HEK293 (cell line): ENCODE results near the gene ZNF668.
A peak's percentile ranks its signal among the peaks of the same experiment; 100 is the strongest.

Source experiments
- BCL6B ChIP-seq: fragments of 450-650 bp; formaldehyde crosslinking; IDR thresholded peaks from 2 replicates; pipeline ENCODE4 v1.5.1; 2017; ENCODE audit warnings: missing biosample characterization, missing genetic modification characterization
- GFI1B ChIP-seq: fragments of 450-650 bp; formaldehyde crosslinking; IDR thresholded peaks from 2 replicates; pipeline ENCODE4 v1.5.1; 2016; ENCODE audit warnings: missing biosample characterization, missing genetic modification characterization
- GLIS1 ChIP-seq: fragments of 450-650 bp; formaldehyde crosslinking; IDR thresholded peaks from 2 replicates; pipeline ENCODE4 v1.5.1; 2016; ENCODE audit warnings: missing biosample characterization, missing genetic modification characterization
- GLIS2 ChIP-seq: fragments of 450-650 bp; formaldehyde crosslinking; IDR thresholded peaks from 2 replicates; pipeline ENCODE4 v1.5.1; 2016; ENCODE audit warnings: missing biosample characterization, missing genetic modification characterization
- OSR2 ChIP-seq: fragments of 450-650 bp; formaldehyde crosslinking; IDR thresholded peaks from 2 replicates; pipeline ENCODE4 v1.5.1; 2016; ENCODE audit warnings: missing biosample characterization, missing genetic modification characterization
- PRDM1 ChIP-seq: fragments of 450-650 bp; formaldehyde crosslinking; IDR thresholded peaks from 2 replicates; pipeline ENCODE4; 2016; ENCODE audit warnings: missing biosample characterization, missing genetic modification characterization
- PRDM10 ChIP-seq: fragments of 450-650 bp; formaldehyde crosslinking; IDR thresholded peaks from 2 replicates; pipeline ENCODE4 v1.5.1; 2016; ENCODE audit warnings: missing biosample characterization, missing genetic modification characterization
- SP2 ChIP-seq: fragments of 450-650 bp; formaldehyde crosslinking; IDR thresholded peaks from 2 replicates; pipeline ENCODE4 v1.5.1; 2016; ENCODE audit warnings: missing biosample characterization, missing genetic modification characterization
- TCF7L2 ChIP-seq: IDR thresholded peaks from 2 replicates; pipeline ENCODE4 v1.6.1; 2011; ENCODE audit warnings: low read depth, mild to moderate bottlenecking, inconsistent platforms, low read length, moderate library complexity, borderline replicate concordance
- YY2 ChIP-seq: fragments of 450-650 bp; formaldehyde crosslinking; IDR thresholded peaks from 2 replicates; pipeline ENCODE4 v1.5.1; 2016; ENCODE audit warnings: missing biosample characterization, missing genetic modification characterization
- ZFHX2 ChIP-seq: fragments of 450-650 bp; formaldehyde crosslinking; conservative IDR thresholded peaks from 2 replicates; pipeline ENCODE4 v1.5.1; 2016; ENCODE audit warnings: missing biosample characterization, missing genetic modification characterization
- ZIC2 ChIP-seq: fragments of 450-650 bp; formaldehyde crosslinking; IDR thresholded peaks from 2 replicates; pipeline ENCODE4 v1.5.1; 2016; ENCODE audit warnings: missing biosample characterization, missing genetic modification characterization
- ZNF10 ChIP-seq: fragments of 450-650 bp; formaldehyde crosslinking; IDR thresholded peaks from 2 replicates; pipeline ENCODE4 v1.5.1; 2017; ENCODE audit warnings: missing biosample characterization, missing genetic modification characterization
- ZNF114 ChIP-seq: fragments of 450-650 bp; formaldehyde crosslinking; IDR thresholded peaks from 2 replicates; pipeline ENCODE4 v1.5.0; 2017; ENCODE audit warnings: missing biosample characterization, missing genetic modification characterization
- ZNF223 ChIP-seq: fragments of 450-650 bp; formaldehyde crosslinking; IDR thresholded peaks from 2 replicates; pipeline ENCODE4 v1.5.1; 2016; ENCODE audit warnings: missing biosample characterization, missing genetic modification characterization
- ZNF433 ChIP-seq: fragments of 450-650 bp; formaldehyde crosslinking; IDR thresholded peaks from 2 replicates; pipeline ENCODE4 v1.5.1; 2016; ENCODE audit warnings: missing biosample characterization, missing genetic modification characterization, low read depth
- ZNF548 ChIP-seq: fragments of 450-650 bp; formaldehyde crosslinking; IDR thresholded peaks from 2 replicates; pipeline ENCODE4 v1.5.1; 2016; ENCODE audit warnings: missing biosample characterization, missing genetic modification characterization
- ZNF639 ChIP-seq: fragments of 450-650 bp; formaldehyde crosslinking; IDR thresholded peaks from 2 replicates; pipeline ENCODE4 v1.5.1; 2016; ENCODE audit warnings: missing biosample characterization, missing genetic modification characterization
- ZNF777 ChIP-seq: fragments of 450-650 bp; formaldehyde crosslinking; IDR thresholded peaks from 2 replicates; pipeline ENCODE4 v1.5.1; 2017; ENCODE audit warnings: missing biosample characterization, missing genetic modification characterization, borderline replicate concordance
- ZNF791 ChIP-seq: fragments of 450-650 bp; formaldehyde crosslinking; IDR thresholded peaks from 2 replicates; pipeline ENCODE4 v1.5.1; 2016; ENCODE audit warnings: missing biosample characterization, missing genetic modification characterization
- TF ChIP-seq, protein P1 (sequence below): fragments of 450-650 bp; formaldehyde crosslinking; IDR thresholded peaks from 2 replicates; pipeline ENCODE4 v1.5.1; 2016; ENCODE audit warnings: missing biosample characterization, missing genetic modification characterization
- TF ChIP-seq, protein P2 (sequence below): fragments of 450-650 bp; formaldehyde crosslinking; IDR thresholded peaks from 2 replicates; pipeline ENCODE4 v1.5.1; 2016; ENCODE audit warnings: missing biosample characterization, missing genetic modification characterization
- TF ChIP-seq, protein P3 (sequence below): fragments of 450-650 bp; formaldehyde crosslinking; IDR thresholded peaks from 2 replicates; pipeline ENCODE4 v1.5.1; 2016; ENCODE audit warnings: missing biosample characterization, missing genetic modification characterization
- TF ChIP-seq, protein P4 (sequence below): fragments of 450-650 bp; formaldehyde crosslinking; IDR thresholded peaks from 2 replicates; pipeline ENCODE4 v1.5.1; 2016; ENCODE audit warnings: missing biosample characterization, missing genetic modification characterization
- TF ChIP-seq, protein P5 (sequence below): fragments of 450-650 bp; formaldehyde crosslinking; optimal IDR thresholded peaks from 2 replicates; pipeline ENCODE3; 2016; ENCODE audit warnings: missing biosample characterization, mild to moderate bottlenecking, missing genetic modification characterization

ZNF668 gene

GRCh38 chr16:31032736-31033708 lies 41.0 kb downstream of the ZNF668 start, which contains the start of gene STX4 (continued):
- TF ChIP-seq, protein P1, sequence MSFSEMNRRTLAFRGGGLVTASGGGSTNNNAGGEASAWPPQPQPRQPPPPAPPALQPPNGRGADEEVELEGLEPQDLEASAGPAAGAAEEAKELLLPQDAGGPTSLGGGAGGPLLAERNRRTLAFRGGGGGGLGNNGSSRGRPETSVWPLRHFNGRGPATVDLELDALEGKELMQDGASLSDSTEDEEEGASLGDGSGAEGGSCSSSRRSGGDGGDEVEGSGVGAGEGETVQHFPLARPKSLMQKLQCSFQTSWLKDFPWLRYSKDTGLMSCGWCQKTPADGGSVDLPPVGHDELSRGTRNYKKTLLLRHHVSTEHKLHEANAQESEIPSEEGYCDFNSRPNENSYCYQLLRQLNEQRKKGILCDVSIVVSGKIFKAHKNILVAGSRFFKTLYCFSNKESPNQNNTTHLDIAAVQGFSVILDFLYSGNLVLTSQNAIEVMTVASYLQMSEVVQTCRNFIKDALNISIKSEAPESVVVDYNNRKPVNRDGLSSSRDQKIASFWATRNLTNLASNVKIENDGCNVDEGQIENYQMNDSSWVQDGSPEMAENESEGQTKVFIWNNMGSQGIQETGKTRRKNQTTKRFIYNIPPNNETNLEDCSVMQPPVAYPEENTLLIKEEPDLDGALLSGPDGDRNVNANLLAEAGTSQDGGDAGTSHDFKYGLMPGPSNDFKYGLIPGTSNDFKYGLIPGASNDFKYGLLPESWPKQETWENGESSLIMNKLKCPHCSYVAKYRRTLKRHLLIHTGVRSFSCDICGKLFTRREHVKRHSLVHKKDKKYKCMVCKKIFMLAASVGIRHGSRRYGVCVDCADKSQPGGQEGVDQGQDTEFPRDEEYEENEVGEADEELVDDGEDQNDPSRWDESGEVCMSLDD (tag by site-specific recombination), result peak; percentile 100
- TF ChIP-seq OSR2 (tag by site-specific recombination) (peak; percentile 50), ZNF791 (tag by site-specific recombination) (no peak), ZNF433 (tag by site-specific recombination) (no peak), TCF7L2 (no peak), ZNF114 (no peak), ZNF223 (tag by site-specific recombination) (peak; percentile 36; the same call in 1 of the 2 replicates), ZIC2 (peak; percentile 88), ZNF639 (tag by site-specific recombination) (peak; percentile 94), BCL6B (0 out of 2 replicates have a peak, but pooled peaks have one; percentile 6), ZFHX2 (tag by site-specific recombination) (peak; percentile 100), YY2 (tag by site-specific recombination) (peak; percentile 38; the same call in 1 of the 2 replicates), SP2 (tag by site-specific recombination) (peak; percentile 89), GFI1B (tag by site-specific recombination) (peak; percentile 8; the same call in 1 of the 2 replicates), ZNF777 (tag by site-specific recombination) (peak; percentile 98), ZNF10 (tag by site-specific recombination) (peak; percentile 75; the same call in 1 of the 2 replicates), PRDM1 (tag by site-specific recombination) (no peak), PRDM10 (tag by site-specific recombination) (peak; percentile 92), GLIS1 (tag by site-specific recombination) (peak; percentile 62), ZNF548 (no peak), GLIS2 (tag by site-specific recombination) (peak; percentile 98)
- TF ChIP-seq, protein P2, sequence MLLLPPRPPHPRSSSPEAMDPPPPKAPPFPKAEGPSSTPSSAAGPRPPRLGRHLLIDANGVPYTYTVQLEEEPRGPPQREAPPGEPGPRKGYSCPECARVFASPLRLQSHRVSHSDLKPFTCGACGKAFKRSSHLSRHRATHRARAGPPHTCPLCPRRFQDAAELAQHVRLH, result peak; percentile 99
- TF ChIP-seq, protein P3, sequence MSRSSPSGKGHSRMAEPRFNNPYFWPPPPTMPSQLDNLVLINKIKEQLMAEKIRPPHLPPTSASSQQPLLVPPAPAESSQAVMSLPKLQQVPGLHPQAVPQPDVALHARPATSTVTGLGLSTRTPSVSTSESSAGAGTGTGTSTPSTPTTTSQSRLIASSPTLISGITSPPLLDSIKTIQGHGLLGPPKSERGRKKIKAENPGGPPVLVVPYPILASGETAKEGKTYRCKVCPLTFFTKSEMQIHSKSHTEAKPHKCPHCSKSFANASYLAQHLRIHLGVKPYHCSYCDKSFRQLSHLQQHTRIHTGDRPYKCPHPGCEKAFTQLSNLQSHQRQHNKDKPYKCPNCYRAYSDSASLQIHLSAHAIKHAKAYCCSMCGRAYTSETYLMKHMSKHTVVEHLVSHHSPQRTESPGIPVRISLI (tag by site-specific recombination), result peak; percentile 42; the same call in 1 of the 2 replicates
- TF ChIP-seq, protein P4, sequence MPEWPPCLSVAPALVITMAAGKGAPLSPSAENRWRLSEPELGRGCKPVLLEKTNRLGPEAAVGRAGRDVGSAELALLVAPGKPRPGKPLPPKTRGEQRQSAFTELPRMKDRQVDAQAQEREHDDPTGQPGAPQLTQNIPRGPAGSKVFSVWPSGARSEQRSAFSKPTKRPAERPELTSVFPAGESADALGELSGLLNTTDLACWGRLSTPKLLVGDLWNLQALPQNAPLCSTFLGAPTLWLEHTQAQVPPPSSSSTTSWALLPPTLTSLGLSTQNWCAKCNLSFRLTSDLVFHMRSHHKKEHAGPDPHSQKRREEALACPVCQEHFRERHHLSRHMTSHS (tag by site-specific recombination), result peak; percentile 56; the same call in 1 of the 2 replicates
- TF ChIP-seq, protein P5, sequence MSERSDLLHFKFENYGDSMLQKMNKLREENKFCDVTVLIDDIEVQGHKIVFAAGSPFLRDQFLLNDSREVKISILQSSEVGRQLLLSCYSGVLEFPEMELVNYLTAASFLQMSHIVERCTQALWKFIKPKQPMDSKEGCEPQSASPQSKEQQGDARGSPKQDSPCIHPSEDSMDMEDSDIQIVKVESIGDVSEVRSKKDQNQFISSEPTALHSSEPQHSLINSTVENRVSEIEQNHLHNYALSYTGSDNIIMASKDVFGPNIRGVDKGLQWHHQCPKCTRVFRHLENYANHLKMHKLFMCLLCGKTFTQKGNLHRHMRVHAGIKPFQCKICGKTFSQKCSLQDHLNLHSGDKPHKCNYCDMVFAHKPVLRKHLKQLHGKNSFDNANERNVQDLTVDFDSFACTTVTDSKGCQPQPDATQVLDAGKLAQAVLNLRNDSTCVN (tag by site-specific recombination), result peak; percentile 62
